DOHH2 (cell line): ENCODE results near the gene BFSP1.

Experiments
- CTCF ChIP-seq: fragments of 200-600 bp; sonication (generic); IDR thresholded peaks from one replicate; pipeline ENCODE4 v1.5.1; 2014; ENCODE audit warnings: antibody characterized with exemption, mild to moderate bottlenecking, low read depth, low read length; ENCODE audit not compliant: poor library complexity, severe bottlenecking
- EZH2phosphoT487 ChIP-seq: fragments of 200-600 bp; sonication (generic); IDR thresholded peaks from 2 replicates; pipeline ENCODE4 v1.6.1; 2017; ENCODE audit warnings: borderline replicate concordance, mild to moderate bottlenecking, antibody characterized with exemption, low read length, moderate library complexity, mixed read lengths

DNA sequence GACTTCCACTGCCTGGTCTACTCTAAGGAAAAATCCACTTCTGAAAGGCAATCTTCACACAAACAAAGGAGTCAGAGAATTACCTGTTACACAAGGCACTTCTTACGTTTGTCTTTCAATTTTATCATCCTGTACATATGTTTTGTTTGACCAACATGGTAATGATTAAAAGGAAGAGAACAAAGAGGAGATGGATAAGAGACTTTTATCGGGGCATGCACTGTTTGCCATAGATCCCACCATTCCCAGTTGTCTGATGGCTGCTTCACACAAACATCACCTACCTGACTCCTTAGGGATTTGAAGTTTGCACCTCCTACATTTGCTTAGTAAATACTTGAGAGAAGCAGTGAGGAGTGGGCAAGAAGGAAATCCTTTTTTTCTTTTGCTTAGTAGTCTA lies 87.1 kb downstream of the BFSP1 start:
- no peak for TF ChIP-seq CTCF
- TF ChIP-seq EZH2phosphoT487 = no peak
